ENCODE measurements around the gene STX11.
"Not testable (repeated sequence)": the region's sequence is repeated elsewhere in the genome, so short reads cannot be mapped to it uniquely, and the experiment has no call there.

The STX11 gene

DNA sequence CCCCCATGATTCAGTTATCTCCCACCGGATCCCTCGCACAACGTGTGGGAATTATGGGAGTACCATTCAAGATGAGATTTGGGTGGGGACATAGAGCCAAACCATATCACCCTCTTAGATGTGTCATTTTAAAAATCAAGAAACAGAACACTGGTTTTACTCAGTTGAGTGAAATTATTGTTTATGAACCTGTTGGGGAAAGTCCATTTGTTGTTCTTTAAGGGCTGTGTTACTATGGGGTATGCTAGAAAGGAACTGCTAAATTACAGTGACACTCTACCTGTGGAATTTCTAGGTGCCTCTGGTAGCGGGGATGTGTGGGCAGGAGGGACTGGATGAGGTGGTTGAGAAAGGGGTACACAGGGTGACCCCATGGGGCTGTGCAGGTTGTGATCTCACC lies 28.9 kb downstream of the STX11 start:
- DNase-seq = no peak

DNA sequence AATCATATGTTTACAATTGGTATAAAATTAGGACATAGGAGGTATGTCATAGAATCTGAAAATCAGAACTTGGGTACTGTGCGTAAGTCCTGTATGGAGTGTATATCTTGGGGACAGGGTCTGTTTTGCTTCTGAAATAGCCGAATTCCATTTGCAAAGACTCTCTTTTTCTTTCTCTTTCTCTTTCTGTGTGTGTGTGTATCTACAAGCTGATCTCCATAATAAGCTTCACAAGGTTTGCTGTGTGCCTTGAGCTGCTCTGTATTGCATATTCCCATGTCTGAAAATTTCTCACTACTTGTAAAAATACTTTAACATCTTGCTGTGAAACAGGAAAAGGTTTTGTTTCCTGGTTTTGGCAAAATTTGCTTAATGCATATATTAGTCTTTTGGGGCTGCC lies 29.5 kb downstream of the STX11 start:
- DNase-seq = no peak

DNA sequence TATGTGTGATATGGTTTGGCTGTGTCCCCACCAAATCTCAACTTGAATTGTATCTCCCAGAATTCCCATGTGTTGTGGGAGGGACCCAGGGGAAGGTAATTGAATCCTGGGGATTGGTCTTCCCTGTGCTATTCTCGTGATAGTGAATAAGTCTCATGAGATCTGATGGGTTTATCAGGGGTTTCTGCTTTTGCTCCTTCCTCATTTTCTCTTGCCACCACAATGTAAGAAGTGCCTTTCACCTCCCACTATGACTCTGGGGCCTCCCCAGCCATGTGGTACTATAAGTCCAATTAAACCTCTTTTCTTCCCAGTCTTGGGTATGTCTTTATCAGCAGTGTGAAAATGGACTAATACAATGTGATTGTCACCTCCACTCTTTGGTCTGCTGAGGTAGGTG lies 30.0 kb downstream of the STX11 start:
- DNase-seq = not testable (repeated sequence)

DNA sequence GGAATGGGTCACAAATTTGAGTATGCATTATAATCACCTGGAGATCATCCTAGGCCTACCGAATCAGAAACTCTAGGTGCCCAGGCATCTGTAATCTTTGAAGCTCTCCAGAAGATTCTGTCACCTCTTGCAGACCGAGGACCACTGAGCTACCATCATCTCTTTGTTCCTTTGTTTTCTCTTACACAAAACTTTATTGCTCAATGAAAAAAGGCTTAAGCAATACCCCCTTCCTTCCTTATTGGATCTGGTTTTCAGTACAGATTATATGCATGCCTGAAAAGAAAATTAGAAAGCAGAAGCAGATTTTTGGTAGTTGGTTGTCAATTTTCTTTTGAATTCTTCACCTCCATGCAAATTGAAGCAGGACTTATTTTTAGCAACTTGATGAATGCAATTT lies 31.3 kb downstream of the STX11 start:
- no peak for DNase-seq

DNA sequence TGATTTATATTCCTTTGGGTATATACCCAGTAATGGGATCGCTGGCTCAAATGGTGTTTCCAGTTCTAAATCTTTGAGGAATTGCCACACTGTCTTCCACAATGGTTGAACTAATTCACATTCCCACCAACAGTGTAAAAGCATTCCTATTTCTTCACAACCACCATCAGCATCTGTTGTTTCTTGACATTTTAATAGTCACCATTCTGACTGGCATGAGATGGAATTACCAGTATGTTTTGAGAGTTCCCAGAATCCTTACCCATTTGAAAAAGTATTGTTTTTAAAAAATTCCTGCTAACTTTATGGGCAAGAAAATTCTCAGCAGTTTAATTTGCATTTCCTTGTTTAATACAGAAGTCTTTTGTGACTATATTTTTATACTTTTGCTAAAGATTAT lies 33.9 kb downstream of the STX11 start:
- not testable (repeated sequence) for DNase-seq

DNA sequence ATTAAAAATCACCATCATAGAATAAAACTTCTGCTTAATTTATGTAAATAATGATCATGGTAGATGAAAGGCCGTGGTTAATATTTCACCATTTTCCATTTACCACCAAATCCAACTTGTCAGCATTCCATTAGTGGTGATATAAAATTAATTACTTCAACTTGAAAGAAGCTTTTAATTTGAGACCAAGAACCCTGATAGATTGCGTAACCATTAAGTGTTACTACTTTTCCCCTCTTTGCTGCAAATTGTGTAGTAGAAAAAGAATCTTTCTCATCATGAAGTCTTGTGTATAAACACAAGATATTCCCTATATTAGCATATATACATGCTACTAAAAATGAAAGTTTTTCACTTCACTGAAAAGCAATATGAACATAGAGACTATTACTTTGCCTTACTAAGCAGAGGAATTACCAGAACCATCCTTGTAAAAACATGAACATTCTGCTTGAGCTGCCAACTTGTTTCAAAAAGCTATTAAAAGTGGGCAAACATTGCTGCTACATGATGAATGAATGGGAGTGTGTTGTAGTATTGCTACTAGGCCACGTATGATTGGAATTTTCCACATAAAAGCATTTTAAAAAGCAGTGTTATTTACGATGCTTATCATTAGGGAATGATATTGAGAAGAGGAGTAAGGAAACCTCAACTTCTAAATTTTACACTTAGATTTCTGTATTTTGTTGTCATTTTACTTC lies 35.0 kb downstream of the STX11 start:
- DNase-seq = no peak

DNA sequence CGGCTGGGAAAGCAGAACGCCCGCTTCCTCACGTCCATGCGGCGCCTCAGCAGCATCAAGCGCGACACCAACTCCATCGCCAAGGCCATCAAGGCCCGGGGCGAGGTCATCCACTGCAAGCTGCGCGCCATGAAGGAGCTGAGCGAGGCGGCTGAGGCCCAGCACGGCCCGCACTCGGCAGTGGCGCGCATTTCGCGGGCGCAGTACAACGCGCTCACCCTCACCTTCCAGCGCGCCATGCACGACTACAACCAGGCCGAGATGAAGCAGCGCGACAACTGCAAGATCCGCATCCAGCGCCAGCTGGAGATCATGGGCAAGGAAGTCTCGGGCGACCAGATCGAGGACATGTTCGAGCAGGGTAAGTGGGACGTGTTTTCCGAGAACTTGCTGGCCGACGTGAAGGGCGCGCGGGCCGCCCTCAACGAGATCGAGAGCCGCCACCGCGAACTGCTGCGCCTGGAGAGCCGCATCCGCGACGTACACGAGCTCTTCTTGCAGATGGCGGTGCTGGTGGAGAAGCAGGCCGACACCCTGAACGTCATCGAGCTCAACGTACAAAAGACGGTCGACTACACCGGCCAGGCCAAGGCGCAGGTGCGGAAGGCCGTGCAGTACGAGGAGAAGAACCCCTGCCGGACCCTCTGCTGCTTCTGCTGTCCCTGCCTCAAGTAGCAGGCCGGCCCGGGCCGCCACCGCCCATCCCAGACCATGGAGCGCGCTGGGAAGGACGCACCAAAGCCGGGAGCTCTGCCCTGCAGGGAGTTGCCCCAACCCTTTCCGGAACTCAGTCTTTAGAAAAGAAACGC lies 36.7 kb downstream of the STX11 start:
- DNase-seq = no peak

DNA sequence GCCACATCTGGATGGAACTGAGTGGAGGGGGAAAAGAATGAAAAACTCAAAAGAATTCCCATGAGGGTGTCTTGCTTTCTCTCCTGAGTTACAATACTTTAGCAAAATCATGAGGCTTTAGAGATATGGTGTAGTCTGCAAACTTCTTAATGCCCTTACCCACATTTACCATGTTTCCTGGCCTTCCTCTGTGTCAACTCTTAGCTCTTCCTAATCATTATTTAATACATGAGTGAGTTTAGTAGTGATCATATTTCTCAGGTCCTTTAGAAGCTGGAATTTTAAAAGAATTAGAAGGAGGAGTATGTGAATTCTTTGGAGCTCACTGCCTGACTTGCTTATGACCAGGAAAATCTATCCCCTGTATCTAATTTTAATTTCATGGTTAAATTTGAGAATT lies 39.0 kb downstream of the STX11 start:
- DNase-seq = no peak

DNA sequence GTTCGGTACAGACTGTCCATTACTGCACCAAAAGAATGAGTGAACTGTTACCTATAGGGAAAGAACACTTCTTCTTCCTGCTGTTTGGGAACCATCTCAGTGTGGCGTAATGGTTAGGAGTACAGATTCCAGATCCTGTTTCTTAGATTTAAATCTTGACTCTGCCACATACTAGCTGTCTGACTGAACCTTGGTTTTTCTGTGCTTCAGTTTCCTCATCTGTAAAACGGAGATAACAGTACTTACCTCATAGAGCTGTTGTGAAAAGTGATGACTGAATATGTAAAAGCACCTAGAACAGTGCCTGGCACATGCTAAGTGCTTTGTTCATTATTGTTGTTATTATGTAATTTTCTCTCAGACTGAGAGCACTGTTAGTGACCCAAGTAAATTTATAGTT lies 39.8 kb downstream of the STX11 start:
- no peak for DNase-seq

DNA sequence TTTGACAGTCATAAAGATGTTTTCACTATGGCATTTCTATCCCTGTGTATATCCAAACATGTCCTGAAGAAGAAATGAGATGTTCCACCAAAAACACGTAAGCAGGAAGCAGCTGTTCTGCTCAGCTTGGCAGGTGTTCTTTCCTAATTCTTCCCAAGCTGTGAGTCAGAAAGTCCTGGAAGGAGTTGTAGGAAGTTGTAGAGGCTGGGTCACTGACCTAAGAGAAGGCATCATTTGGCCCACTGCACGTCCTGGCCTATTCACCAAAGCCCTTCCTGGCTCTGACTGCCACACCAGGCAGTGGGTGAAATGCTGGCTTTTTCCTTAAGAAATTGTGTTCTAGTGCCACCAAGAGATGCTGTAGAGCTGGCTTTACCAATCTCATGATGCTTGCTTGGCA lies 40.3 kb downstream of the STX11 start:
- DNase-seq = no peak

DNA sequence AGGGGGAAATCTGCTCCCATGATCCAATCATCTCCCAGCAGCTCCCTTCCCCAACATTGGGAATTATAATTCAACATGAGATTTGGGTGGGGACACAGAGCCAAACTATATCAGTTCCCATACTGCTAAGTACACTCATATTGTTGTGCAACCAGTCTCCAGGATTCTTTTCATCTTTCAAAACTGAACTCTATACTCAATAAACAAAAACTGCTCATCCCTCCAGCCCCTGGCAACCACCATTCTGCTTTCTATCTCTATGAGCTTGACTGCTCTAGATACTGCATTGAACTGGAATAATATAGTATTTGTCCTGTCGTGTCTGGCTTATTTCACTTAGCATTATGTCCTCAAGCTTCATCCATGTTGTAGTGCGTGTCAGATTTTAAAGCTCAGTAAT lies 42.9 kb downstream of the STX11 start:
- no peak for DNase-seq

DNA sequence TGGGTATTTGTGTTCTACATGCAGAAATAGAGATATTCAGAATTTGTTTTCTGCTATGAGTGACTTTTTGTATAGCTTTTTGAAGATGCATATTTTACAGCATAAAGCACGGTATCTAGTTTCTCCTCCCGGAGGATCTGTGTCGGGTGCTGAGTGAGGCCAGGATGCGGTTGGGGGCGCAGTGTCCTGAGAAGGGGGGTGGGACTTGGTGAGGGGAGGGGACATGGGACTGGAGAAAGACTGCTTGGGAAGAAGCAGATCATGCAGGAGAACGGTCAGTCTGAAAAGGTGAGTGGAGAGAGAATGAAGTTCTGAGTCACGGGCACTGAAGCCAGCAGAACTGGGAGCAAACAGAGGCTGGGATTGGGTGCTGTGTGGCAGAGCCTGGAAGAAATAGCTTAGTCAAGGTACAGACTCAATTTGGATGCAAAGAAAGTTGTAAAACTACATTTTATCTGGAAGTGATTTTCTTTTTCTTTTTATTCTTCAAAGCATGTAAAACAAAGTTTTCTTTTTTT lies 44.0 kb downstream of the STX11 start:
- no peak for DNase-seq

DNA sequence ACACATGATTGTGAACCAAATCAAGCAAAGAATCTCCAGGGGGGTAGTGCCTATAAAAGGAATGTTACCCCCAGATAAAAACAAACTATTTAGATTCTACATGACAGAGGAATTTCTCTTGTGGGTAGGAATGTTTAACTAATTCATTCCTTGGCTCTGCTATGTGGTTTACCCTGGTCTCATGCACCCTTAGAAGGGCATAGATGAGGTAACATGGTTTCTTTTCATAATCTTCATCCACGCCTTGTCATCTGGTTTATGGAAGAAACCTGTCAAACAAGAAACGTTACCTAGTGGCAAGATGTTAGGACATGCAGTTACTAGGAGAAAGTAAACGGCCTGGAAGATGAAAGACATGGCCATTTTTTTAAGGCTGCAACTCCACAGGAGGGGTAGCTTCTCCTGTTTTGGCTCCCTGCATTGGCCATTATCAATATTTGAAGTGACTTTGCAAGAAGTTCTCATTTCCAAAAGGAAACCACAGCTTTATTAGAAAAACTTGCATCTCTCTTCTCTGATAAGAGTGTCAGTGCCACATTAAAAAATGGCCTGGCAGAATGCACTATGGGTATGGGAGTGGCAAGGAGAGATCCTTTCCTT lies 45.5 kb downstream of the STX11 start:
- no peak for DNase-seq

DNA sequence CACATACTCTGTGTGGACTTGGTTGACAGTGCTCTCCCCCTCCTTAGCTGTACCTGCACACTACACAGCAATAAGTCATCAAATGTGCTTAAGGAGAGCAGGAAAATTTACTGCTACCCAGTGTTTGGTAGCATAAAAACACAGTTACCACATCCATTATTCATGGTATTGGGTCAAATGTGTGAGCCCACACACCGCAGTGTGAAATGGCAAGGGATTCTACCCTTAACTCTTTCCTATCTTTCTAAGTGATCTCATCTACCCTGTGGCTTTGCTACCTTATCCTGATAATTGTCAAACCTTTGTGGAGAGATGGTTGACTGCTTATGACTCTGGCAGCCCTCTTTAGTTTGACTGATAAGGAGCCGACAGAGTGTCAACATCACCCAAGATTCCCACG lies 47.6 kb downstream of the STX11 start:
- no peak for DNase-seq

DNA sequence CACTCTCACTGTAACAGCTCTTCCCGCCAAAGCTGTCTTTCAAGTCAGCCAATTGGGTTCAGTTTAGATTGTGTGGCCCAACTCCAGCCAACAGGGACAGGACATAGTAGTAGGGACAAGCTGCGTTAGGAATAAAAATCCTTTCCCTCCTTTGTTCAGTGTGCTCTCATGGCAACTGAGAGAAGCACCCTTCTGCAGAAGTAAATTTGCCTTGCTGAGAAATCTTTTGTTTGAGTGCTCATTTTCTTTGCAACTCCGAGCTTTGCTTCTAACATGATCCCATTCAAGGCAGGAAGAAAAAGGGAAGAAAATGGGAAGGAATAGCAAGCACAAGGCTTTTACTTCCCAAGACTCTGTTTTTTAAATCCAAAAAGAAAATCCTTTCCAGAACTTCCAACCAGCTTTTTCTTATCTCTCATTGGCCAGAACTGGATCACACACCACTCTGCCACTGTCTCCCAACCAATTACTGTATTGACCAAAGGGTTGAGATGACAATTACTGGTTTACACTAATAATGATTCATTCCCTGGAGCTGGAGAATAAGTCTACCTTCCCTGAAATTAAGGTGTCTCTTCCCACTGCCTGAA lies 52.7 kb downstream of the STX11 start:
- DNase-seq = no peak

DNA sequence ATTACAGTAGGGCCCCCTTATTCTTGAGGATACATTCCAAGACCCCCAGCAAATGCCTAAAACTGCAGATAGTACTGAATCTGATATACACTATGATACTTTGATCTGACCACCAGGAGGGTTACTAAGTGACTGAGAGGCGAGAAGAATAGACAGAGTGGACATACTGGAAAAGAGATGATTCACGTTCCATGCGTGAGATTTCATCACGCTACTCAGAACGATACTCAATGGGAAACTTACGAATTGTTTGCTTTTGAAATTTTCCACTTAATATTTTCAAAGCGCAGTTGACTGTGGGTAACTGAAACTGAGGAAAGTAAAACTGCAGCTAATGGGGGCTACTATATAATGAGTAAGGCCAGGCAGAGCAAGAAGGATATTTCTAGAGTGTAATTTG lies 60.8 kb downstream of the STX11 start:
- no peak for DNase-seq

DNA sequence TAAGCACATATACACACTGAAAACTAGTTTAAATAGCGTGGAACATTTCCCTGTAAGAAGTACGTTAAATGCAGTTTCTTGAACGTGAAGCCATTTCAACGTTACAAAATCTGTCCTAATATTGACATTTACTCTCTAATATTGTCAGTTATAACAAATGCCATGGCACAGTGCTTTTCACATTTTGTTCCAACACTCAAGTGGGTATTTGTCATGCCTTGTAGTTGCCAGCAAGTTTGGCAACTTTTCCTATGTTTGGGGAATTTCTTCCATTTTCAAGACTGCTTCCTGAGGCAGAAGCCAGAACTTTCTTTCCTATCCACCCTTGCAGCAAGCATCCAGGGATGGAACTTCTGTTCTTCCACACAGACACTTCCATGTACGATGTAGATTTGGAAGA lies 63.0 kb downstream of the STX11 start:
- DNase-seq = no peak

DNA sequence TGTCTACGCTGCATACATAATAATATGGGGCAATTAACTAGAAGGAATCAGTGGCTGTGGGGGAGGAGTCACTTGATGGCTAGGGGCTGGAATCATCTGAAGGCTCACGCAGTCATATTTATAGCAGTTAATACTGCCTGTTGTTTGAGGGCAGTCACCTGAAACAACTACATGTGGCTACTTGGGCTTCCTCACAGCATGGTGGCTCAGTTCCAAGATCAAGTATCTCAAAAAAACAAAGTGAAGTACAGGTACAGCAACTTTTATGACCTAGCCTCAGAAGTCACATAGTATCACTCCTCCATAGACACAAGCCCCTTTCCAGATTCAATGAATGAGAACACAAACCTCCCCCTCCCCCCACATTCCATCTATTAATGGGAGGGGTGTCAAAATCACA lies 63.7 kb downstream of the STX11 start:
- DNase-seq = no peak

DNA sequence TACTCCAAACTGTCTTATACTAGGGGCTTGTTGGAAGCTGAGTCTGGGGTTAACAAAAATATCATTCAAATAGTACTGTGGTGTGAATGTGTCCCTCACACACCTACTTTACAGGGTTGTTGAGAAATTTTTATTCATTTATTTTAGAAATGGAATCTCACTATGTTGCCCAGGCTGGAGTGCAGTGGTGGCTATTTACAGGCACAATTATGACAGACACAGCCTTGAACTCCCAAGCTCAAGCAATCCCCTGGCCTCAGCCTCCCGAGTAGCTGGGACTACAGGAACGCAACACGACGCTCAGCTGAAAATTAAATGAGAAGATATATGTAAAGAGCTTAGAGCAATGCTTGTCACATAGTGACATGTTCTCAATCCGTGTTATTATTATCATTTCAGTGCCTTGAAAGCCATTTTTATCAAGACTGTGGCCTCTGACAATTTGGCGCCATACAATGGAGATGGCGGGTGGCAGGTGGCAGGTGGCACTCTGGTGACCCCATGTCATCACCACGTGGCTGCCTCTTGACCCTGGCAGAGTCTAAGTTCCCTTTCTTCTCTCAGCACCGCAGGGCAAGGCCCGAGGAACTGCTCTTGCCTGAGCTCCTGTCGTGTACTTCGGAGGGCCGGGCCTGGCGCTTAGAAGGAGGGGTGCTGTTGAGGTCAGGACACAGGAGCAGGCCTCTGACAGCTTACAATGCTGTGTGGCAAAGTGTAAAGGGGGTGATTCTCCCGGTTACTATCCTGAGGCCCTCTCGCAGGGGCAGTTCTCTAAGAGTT lies 64.5 kb downstream of the STX11 start:
- peak in 1 of 2 experiments; percentile 11 for DNase-seq

DNA sequence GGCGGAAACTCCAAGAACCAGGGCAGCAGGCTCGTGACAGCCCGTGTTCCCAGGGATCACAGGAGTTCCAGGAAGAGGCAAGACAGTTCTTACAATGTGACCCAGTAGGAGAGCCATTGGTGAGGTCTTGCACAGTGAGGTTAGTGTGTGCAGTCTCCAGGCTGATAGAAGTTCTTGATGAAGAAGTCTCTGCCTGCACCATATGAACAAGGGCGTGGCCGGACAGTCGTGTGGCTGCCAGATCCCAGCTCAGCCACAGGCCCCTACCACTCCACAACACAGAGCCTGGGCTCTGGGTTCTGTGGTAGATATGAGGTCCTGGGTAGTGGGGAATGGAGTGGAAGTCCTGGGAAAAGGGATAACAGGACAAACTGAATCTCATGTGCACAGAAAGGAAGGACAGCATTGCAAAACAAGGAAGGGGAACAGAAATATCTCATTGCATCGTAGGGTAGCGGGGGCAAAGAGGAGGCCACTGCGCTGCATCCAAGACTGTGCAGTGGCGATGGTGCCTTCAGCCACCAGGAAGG lies 65.2 kb downstream of the STX11 start:
- DNase-seq = peak in 1 of 2 experiments; percentile 41

DNA sequence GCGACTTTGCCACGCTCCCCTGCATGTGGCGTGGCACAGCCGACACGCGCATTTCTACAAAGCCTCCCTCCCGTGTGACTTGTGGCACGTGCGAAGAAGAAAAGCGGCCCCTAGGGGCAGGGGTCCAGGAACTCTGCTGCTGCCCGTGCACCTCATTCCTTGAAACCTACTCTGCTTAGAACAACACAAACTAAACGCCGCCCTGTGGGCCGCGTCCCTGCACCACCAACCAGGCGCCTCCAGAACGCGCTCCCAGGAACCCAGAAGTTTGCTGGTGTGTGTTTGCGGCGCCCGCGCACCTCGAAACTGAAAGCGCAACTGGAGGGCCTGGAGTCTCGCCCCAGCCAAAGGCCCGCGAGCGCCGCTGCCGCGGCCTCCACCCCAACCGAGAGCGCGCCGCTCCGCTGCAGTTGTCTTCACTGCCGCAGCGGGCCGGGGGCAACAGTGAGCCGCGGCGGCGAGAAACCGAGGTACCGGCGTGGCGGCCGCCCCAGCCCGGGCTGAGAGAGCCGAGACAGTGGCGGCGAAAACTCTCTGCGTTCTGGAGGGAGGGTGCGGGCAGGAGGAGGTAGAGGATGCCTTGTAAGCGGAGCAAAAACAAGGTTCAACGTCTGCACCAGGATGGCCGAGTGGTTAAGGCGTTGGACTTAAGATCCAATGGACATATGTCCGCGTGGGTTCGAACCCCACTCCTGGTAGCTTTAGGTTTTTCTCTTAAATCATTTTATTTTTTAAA lies 65.8 kb downstream of the STX11 start:
- peak; percentile 89 to 94 for DNase-seq

Measured in NCI-H526 (cell line).